Measurements from ENCODE around the gene PRM2.

The PRM2 gene

DNA sequence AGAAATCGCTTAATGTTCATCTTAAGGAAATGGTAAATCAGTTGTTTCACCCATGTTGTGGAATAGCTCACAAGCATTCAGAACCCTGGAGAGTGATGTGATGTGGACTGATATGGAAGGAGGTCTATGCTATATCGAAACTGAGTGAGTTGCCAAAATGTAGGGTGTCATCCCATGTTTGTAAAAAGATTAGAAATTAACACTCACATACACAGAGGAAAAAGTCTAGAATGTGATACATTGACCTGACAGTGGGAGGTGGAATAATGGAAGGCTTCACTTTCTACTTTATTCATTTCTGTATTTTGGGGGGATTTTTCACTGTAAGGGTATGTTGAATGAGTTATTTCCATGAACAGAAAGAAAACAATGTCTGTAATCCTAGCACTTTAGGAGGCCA lies 9.6 kb upstream of the PRM2 start:
- TF ChIP-seq, protein P1, sequence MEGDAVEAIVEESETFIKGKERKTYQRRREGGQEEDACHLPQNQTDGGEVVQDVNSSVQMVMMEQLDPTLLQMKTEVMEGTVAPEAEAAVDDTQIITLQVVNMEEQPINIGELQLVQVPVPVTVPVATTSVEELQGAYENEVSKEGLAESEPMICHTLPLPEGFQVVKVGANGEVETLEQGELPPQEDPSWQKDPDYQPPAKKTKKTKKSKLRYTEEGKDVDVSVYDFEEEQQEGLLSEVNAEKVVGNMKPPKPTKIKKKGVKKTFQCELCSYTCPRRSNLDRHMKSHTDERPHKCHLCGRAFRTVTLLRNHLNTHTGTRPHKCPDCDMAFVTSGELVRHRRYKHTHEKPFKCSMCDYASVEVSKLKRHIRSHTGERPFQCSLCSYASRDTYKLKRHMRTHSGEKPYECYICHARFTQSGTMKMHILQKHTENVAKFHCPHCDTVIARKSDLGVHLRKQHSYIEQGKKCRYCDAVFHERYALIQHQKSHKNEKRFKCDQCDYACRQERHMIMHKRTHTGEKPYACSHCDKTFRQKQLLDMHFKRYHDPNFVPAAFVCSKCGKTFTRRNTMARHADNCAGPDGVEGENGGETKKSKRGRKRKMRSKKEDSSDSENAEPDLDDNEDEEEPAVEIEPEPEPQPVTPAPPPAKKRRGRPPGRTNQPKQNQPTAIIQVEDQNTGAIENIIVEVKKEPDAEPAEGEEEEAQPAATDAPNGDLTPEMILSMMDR (IDR thresholded peaks at IDR 0.05; ENCODE audit: low read depth, low read length, missing control alignments): no peak
- no peak for DNase-seq (ENCODE audit: low read depth)
- in situ Hi-C loops (cut with HindIII; ENCODE audit: low sequenced_read_pairs): no loop called here
- H3K4me3 ChIP-seq (ENCODE audit: low read depth, low read length): no peak overlapping the region

DNA sequence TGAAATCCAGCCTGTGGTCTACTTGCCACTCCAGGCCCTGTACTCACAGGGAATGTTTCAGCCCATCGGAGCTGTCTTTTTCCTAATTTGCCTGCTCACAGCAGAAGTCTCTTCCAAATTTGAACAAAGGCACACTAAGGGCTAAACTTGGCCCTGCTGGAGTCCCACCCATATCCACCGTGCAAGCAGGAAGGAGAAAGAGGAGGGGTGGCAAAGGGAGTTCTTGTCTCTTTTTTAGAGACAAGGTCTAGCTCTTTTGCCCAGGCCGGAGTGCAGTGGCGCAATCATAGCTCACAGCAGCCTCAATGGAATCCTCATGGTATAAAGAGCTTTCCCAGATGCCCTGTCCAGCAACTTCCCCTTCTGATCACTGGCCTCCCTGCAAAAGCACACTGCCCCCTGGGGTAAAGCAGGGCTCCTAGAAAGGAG lies 7.6 kb upstream of the PRM2 start:
- no peak overlapping the region for H3K4me3 ChIP-seq (ENCODE audit: low read depth, low read length)
- DNase-seq (ENCODE audit: low read depth): no peak
- TF ChIP-seq, protein P1 (IDR thresholded peaks at IDR 0.05; ENCODE audit: low read depth, low read length, missing control alignments): no peak
- in situ Hi-C loops (cut with HindIII; ENCODE audit: low sequenced_read_pairs): no loop called here

DNA sequence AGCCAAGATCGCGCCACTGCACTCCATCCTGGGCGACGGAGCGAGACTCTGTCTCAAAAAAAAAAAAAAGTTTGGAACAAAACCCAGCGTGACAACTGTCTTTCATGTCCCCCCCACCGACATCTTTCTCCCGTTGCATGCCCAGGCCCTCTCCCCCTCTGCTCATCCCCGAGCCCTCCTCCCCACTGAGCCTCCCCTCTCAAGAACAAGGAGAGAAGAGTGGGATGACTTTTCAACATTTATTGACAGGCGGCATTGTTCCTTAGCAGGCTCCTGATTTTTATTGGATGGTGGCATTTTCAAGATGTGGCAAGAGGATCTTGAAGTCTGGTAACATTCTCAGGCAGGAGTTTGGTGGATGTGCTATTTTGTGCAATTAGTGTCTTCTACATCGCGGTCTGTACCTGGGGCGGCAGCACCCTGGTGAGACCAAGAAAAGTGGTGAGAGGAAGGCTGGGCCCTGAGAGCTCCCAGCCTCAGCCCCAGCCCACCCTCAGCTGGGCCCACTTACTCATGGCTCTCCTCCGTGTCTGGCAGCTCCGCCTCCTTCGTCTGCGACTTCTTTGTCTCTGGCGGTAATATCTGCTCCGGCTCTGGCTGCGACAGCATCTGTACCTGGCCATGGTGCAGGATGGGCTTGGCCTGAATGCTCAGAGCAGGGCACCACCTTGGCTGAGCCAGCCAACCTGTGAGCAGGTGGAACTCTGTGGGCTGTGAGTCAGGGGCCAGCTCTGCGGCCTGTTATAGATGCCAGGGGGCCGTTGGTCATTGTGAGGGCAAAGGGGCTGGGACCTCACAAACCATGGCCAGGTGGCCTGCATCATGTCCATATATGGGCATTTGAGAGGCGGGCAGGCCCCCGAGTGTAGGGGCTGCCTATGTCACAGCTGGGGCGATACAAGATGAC lies 4.6 kb upstream of the PRM2 start, which contains the start of gene PRM1:
Gene PRM1 (minus strand): TSS at position 715 of the 907 bp plus-strand sequence. CDS start 92 bp downstream, at position 623.
- TF ChIP-seq, protein P1 (IDR thresholded peaks at IDR 0.05; ENCODE audit: low read depth, low read length, missing control alignments): no peak
- no peak within 1 kb of the TSS for H3K4me3 ChIP-seq (ENCODE audit: low read depth, low read length)
- in situ Hi-C loops (cut with HindIII; ENCODE audit: low sequenced_read_pairs): no loop called here

DNA sequence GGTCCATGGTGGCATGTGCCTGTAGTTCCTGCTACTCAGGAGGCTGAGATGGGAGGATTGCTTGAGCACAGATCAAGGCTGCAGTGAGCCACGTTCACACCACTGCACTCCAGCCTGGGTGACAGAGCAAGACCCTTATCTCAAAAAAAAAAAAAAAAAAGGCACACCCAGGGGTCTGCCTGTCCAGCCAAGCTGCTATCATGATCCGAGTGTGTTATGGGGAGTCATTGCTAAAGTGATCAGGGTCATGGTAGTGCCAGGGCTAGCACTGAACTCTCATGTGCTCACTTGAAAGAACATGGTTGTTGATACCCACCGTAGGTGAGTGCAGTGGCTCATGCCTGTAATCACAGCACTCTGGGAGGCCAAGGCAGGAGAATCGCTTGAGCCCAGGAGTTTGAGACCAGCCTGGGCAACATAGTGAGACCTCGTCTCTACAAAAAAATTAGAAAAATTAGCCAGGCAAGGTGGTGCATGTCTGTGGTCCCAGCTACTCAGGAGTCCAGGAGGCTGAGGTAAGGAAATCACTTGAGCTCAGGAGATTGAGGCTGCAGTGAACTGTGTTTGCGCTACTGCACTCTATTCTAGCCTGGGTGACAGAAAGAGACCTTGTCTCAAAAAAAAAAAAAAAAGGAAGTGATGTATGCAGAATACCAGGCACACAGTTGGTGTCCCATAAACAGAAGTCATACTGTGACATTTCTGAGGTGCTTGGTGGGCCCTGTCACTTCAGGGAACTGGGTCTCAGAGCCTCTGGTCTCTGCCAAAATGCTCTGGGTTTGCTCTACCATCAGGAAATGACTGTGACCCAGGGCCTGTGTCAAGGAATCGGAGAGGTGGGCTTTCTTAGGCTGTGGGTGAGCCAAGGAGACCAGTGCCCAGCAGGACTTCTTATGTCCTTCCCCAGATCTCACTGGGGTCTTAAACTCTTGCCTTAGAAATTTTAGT lies 2.7 kb upstream of the PRM2 start:
- TF ChIP-seq, protein P1 (IDR thresholded peaks at IDR 0.05; ENCODE audit: low read depth, low read length, missing control alignments): no peak
- no peak for DNase-seq (ENCODE audit: low read depth)
- no peak overlapping the region for H3K4me3 ChIP-seq (ENCODE audit: low read depth, low read length)
- in situ Hi-C loops (cut with HindIII; ENCODE audit: low sequenced_read_pairs): loop anchor here (5.0 kb wide), 1 partner anchor 73 kb away; no protein-coding TSS in a partner anchor

More for the DNA sequence above, 4.6 kb upstream of the PRM2 start, which contains the start of gene PRM1:
- DNase-seq (ENCODE audit: low read depth): no peak

DNA sequence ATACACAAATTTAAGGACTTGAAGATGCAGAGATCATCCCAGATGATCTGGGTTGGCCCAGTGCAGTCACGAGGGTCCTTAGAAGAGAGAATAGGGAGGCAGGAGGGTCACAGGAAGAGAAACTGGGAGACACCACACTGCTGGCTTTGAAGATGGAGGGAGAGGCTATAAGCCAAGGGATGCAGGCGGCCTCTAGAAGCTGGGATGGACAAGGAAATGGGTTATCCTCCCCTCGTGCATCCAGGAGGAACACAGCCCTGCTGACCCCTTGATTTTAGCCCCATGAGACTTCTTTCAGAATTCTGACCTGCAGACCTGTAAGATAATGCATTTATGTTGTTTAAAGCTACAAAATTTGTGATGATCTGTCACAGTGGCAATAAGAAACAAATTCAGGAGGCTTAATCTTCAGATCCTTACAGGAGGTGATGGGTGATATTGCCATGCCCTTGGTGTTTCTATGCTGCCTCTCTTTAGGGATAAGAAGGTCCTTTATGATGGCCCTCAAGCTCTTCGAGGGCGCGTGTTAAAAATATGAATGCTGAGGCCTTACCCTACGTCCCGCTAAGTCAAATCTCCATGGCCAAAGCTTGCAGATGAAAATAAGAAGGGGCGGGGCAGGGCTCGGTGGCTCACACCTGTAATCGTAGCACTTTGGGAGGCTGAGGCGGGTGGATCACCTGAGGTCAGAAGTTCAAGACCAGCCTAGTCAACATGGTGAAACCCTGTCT lies 1.5 kb upstream of the PRM2 start:
- in situ Hi-C loops (cut with HindIII; ENCODE audit: low sequenced_read_pairs): loop anchor here (5.0 kb wide), 1 partner anchor 75 kb away; no protein-coding TSS in a partner anchor
- no peak for DNase-seq (ENCODE audit: low read depth)
- no peak overlapping the region for H3K4me3 ChIP-seq (ENCODE audit: low read depth, low read length)
- TF ChIP-seq, protein P1 (IDR thresholded peaks at IDR 0.05; ENCODE audit: low read depth, low read length, missing control alignments): no peak

Measured in astrocyte of the cerebellum (primary cell).